IMR-90 (cell line): ENCODE results near the gene CLEC16A. TPM values are rescaled to one million over a fixed set of nuclear protein-coding genes. Genes with fewer than 3 reads are reported as not detected.
A peak's percentile ranks its signal among the peaks of the same experiment; 100 is the strongest.

Experiments
- ATAC-seq: fragments of 200-7000 bp; cut with Tn5 transposase; 2 replicates; pipeline ENCODE4 v1.9.1; 2020; ENCODE audit warnings: low read depth, mild to moderate bottlenecking, moderate library complexity
- BruUV-seq: library from RNA; stranded (reverse); fragments of 400-500 nt; replicated peaks from 2 replicates; lab custom pipeline; 2021; lab: Mats Ljungman, UMichigan
- CTCF ChIA-PET: fragments of 300-600 bp; formaldehyde crosslinking; extraction: SDS; loops from one replicate; lab custom pipeline; 2021; ENCODE audit warnings: antibody characterized with exemption; lab: Yijun Ruan, JAX
- POLR2A ChIA-PET: fragments of 300-600 bp; sonication (Branson Sonifier 250); formaldehyde crosslinking; loops from one replicate; lab custom pipeline; 2022; ENCODE audit warnings: antibody characterized with exemption; ENCODE audit not compliant: unreplicated experiment; lab: Charles Lee
- DNase-seq: peaks from one replicate; pipeline ENCODE4 v3.0.0; 2013
- H2AFZ ChIP-seq: replicated peaks from 2 replicates; pipeline ENCODE3; 2013; ENCODE audit warnings: low read length, mild to moderate bottlenecking; ENCODE audit not compliant: poor library complexity
- H2AK5ac ChIP-seq: 2 replicates; pipeline ENCODE4 v1.6.1; 2013; ENCODE audit warnings: low read depth, low read length, inconsistent platforms
- H2AK9ac ChIP-seq: replicated peaks from 2 replicates; pipeline ENCODE3; 2013; ENCODE audit warnings: mild to moderate bottlenecking, low read depth, low read length, moderate library complexity; ENCODE audit not compliant: poor library complexity
- H2BK120ac ChIP-seq: 2 replicates; pipeline ENCODE4 v1.6.1; 2013; ENCODE audit warnings: low read depth, low read length, inconsistent platforms
- H2BK15ac ChIP-seq: 3 replicates; pipeline ENCODE4 v1.6.1; 2013; ENCODE audit warnings: low read depth, low read length, inconsistent platforms
- H2BK20ac ChIP-seq: 2 replicates; pipeline ENCODE4 v1.6.1; 2013; ENCODE audit warnings: low read depth, mild to moderate bottlenecking, inconsistent platforms, low read length, moderate library complexity
- H2BK5ac ChIP-seq: 2 replicates; pipeline ENCODE4 v1.6.1; 2013; ENCODE audit warnings: mild to moderate bottlenecking, low read depth, low read length, inconsistent platforms; ENCODE audit not compliant: poor library complexity, severe bottlenecking
- H3K14ac ChIP-seq: replicated peaks from 2 replicates; pipeline ENCODE4 v1.6.1; 2013; ENCODE audit warnings: low read depth, low read length, inconsistent platforms
- H3K18ac ChIP-seq: 2 replicates; pipeline ENCODE4 v1.6.1; 2013; ENCODE audit warnings: low read depth, low read length, control low read depth
- H3K23ac ChIP-seq: 2 replicates; pipeline ENCODE4 v1.6.1; 2013; ENCODE audit warnings: low read depth, low read length, inconsistent platforms
- H3K27ac ChIP-seq: 2 replicates; pipeline ENCODE4 v1.5.1; 2013; ENCODE audit warnings: mild to moderate bottlenecking, control low read depth, low read length; ENCODE audit not compliant: insufficient read depth
- H3K27me3 ChIP-seq: 2 replicates; pipeline ENCODE4 v1.6.1; 2013; ENCODE audit warnings: low read length; ENCODE audit not compliant: control insufficient read depth, insufficient read depth
- H3K36me3 ChIP-seq: 2 replicates; pipeline ENCODE4 v1.6.1; 2013; ENCODE audit warnings: low read length, mixed read lengths; ENCODE audit not compliant: control insufficient read depth, insufficient read depth
- H3K4ac ChIP-seq: 2 replicates; pipeline ENCODE4 v1.6.1; 2013; ENCODE audit warnings: low read depth, low read length, inconsistent platforms
- H3K4me1 ChIP-seq: 2 replicates; pipeline ENCODE4 v1.6.1; 2013; ENCODE audit warnings: low read length, mixed read lengths; ENCODE audit not compliant: control insufficient read depth, insufficient read depth
- H3K4me2 ChIP-seq: 2 replicates; pipeline ENCODE4 v1.6.1; 2013; ENCODE audit warnings: low read depth, mild to moderate bottlenecking, control low read depth, low read length, moderate library complexity
- H3K4me3 ChIP-seq: 2 replicates; pipeline ENCODE4 v1.5.1; 2013; ENCODE audit warnings: low read depth, mild to moderate bottlenecking, control low read depth, low read length, moderate library complexity; ENCODE audit not compliant: insufficient read depth
- H3K56ac ChIP-seq: 2 replicates; pipeline ENCODE4 v1.6.1; 2013; ENCODE audit warnings: low read length, inconsistent platforms; ENCODE audit not compliant: insufficient read depth; ENCODE audit errors: extremely low read depth
- H3K79me1 ChIP-seq, 2 experiments: 2 replicates each; pipeline ENCODE4 v1.6.1; 2013; ENCODE audit warnings: low read length in 2 of 2, inconsistent platforms in 1 of 2, low read depth in 1 of 2
- H3K9ac ChIP-seq: 2 replicates; pipeline ENCODE4 v1.6.1; 2013; ENCODE audit warnings: low read depth, low read length, control low read depth
- H3K9me1 ChIP-seq: 2 replicates; pipeline ENCODE4 v1.6.1; 2013; ENCODE audit warnings: low read length, inconsistent platforms; ENCODE audit not compliant: insufficient read depth
- H3K9me3 ChIP-seq: 2 replicates; pipeline ENCODE4 v1.6.1; 2013; ENCODE audit warnings: low read length; ENCODE audit not compliant: control insufficient read depth, insufficient read depth
- H4K20me1 ChIP-seq: 2 replicates; pipeline ENCODE4 v1.6.1; 2013; ENCODE audit warnings: low read length, inconsistent platforms; ENCODE audit not compliant: insufficient read depth
- H4K5ac ChIP-seq: 2 replicates; pipeline ENCODE4 v1.6.1; 2013; ENCODE audit warnings: mild to moderate bottlenecking, low read depth, low read length, control low read depth
- H4K8ac ChIP-seq, 2 experiments: 2 replicates each; pipeline ENCODE4 v1.6.1; 2013; ENCODE audit warnings: low read depth in 2 of 2, low read length in 2 of 2, control low read depth in 1 of 2, inconsistent platforms in 1 of 2
- H4K91ac ChIP-seq: 2 replicates; pipeline ENCODE4 v1.6.1; 2013; ENCODE audit warnings: low read depth, low read length, inconsistent platforms; ENCODE audit not compliant: insufficient read depth
- FOS ChIP-seq: fragments of 150-350 bp; IDR thresholded peaks from 2 replicates; pipeline ENCODE4 v1.6.1; 2016; ENCODE audit warnings: low read depth, low read length
- MXI1 ChIP-seq: IDR thresholded peaks from 2 replicates; pipeline ENCODE4 v1.6.1; 2012; ENCODE audit warnings: low read depth, mild to moderate bottlenecking, low read length, moderate library complexity, borderline replicate concordance
- NFE2L2 ChIP-seq: fragments of 150-350 bp; IDR thresholded peaks from 2 replicates; pipeline ENCODE4 v1.6.1; 2016; ENCODE audit warnings: low read depth, mild to moderate bottlenecking, low read length
- RAD21 ChIP-seq: IDR thresholded peaks from 2 replicates; pipeline ENCODE4 v1.6.1; 2012; ENCODE audit warnings: low read length, improper control_type of control experiment
- SMC3 ChIP-seq: fragments of 150-350 bp; IDR thresholded peaks from 2 replicates; pipeline ENCODE4 v1.6.1; 2016; ENCODE audit warnings: low read depth, mild to moderate bottlenecking, antibody characterized with exemption, low read length, moderate library complexity
- WGBS, 2 experiments: methylation state at CpG; one replicate each; pipeline versions ENCODE4 v1.1.5 to v1.1.7; 2013; ENCODE audit warnings: missing lambda C conversion rate in 2 of 2; ENCODE audit not compliant: insufficient read length in 1 of 2; ENCODE audit errors: extremely low coverage in 2 of 2; 5-methylcytosine and 5-hydroxymethylcytosine counted together
- dilution Hi-C: fragments of 300-500 bp; cut with HindIII; formaldehyde crosslinking; loops from one replicate; pipeline ENCODE4 v1.14.3; 2018; ENCODE audit warnings: low sequenced_read_pairs; ENCODE audit not compliant: unreplicated experiment
- in situ Hi-C: fragments of 300-500 bp; cut with MboI; formaldehyde crosslinking; loops from 3 replicates; pipeline ENCODE4 v1.14.3; 2019; ENCODE audit warnings: low sequenced_read_pairs, inconsistent platforms, mixed read lengths
- intact Hi-C: fragments of 100-400 bp; cut with micrococcal nuclease; formaldehyde crosslinking; loops from 2 replicates; pipeline ENCODE4 v1.10.0; 2022
- polyA plus RNA-seq, 3 experiments: library from polyadenylated mRNA; depleted of rRNA; stranded (reverse); fragments of >200 nt; gene quantifications; 2 replicates each; pipeline ENCODE4 v1.2.3, GENCODE V29; 2012; ENCODE audit warnings: low replicate concordance in 1 of 3
- total RNA-seq: library from RNA; depleted of rRNA; stranded (reverse); fragments of >200 nt; gene quantifications from 2 replicates; pipeline ENCODE4 v1.2.3, GENCODE V29; 2012
- TF ChIP-seq, protein P1 (sequence below): fragments of 150-350 bp; IDR thresholded peaks from 2 replicates; pipeline ENCODE4 v1.6.1; 2017; ENCODE audit warnings: mild to moderate bottlenecking, antibody characterized with exemption, low read length, low read depth

The CLEC16A gene
- total and polyA plus RNA-seq, 2 of the 4 experiments (the other 2 are of a cell fraction): 15.9 to 16.5 TPM

DNA sequence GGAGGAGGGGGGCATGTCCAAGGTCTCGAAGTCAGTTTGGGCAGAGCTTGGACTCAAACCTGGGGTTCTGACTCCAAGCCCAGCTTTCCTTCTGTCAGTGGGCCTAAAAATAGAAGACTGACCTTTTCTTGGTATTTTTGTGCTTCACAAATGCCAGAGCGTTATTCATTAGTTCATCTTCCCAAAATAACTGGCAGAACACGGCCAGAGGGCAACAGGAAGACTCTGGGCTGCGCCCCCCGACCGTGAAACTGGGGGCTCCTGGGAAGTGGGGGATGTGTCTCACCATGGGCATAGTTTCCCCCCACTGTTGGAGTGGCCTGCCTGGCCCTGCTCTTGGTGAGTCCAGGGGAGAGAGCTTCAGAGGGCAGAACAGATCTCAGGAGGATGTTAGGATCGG is 217.6 kb downstream of the CLEC16A start:
- H3K23ac ChIP-seq: peak overlapping the region; percentile 56; the same call in 1 of the 2 replicates
- WGBS, 2 experiments: 17% methylated on average over 1 of the region's 7 CpGs; no CpG with 5 or more reads in 1 of the 2 experiments
- H3K9me3 ChIP-seq: 0 out of 2 replicates have a peak, but pooled peaks cover 2% of the 10 kb centered on the region
- peaks cover 6% of the 10 kb centered on the region for H3K36me3 ChIP-seq
- H3K27ac ChIP-seq: peak overlapping the region; percentile 1; the same call in 1 of the 2 replicates
- peaks cover 15% of the 10 kb centered on the region for H3K9me1 ChIP-seq
- peak overlapping the region; percentile 49; the same call in 1 of the 2 replicates for H4K5ac ChIP-seq
- H2BK20ac ChIP-seq: no peak overlapping the region
- intact Hi-C loops: no loop called here
- ChIA-PET CTCF (no interaction called here), POLR2A (no interaction called here)
- ATAC-seq (peak; percentile 8; the same call in 1 of the 2 replicates), DNase-seq (no peak)
- H2BK5ac ChIP-seq: no peak overlapping the region
- peak overlapping the region; percentile 37 for H3K18ac ChIP-seq
- H4K20me1 ChIP-seq: no peaks in the 10 kb centered on the region
- peaks cover 0 to 14% of the 10 kb centered on the region in 2 experiments; a peak in 2 of 4 replicates for H3K79me1 ChIP-seq
- H2BK15ac ChIP-seq: no peak overlapping the region; the same call in 2 of the 3 replicates
- no peak overlapping the region for H3K56ac ChIP-seq
- H3K27me3 ChIP-seq: no peaks in the 10 kb centered on the region
- no TSS peak for BruUV-seq
- H3K4ac ChIP-seq: peak overlapping the region; percentile 59; the same call in 1 of the 2 replicates
- H2BK120ac ChIP-seq: peak overlapping the region; percentile 44; the same call in 1 of the 2 replicates
- H3K4me3 ChIP-seq: no peak overlapping the region
- peak overlapping the region; percentile 17; the same call in 1 of the 2 replicates for H3K4me2 ChIP-seq
- TF ChIP-seq SMC3 (no peak), MXI1 (no peak), NFE2L2 (no peak), FOS (no peak), RAD21 (no peak)
- TF ChIP-seq, protein P1, sequence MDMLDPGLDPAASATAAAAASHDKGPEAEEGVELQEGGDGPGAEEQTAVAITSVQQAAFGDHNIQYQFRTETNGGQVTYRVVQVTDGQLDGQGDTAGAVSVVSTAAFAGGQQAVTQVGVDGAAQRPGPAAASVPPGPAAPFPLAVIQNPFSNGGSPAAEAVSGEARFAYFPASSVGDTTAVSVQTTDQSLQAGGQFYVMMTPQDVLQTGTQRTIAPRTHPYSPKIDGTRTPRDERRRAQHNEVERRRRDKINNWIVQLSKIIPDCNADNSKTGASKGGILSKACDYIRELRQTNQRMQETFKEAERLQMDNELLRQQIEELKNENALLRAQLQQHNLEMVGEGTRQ: no peak
- H2AK9ac ChIP-seq: no peak overlapping the region
- peak overlapping the region in 1 of 2 experiments; percentile 65; a peak in 1 of 4 replicates for H4K8ac ChIP-seq
- H3K4me1 ChIP-seq: peaks cover 21% of the 10 kb centered on the region
- peak overlapping the region; percentile 54; the same call in 1 of the 2 replicates for H3K14ac ChIP-seq
- dilution Hi-C loops: no loop called here
- in situ Hi-C loops: no loop called here
- H4K91ac ChIP-seq: no peak overlapping the region; the same call in 1 of the 2 replicates
- H2AK5ac ChIP-seq: peak overlapping the region; percentile 28; the same call in 1 of the 2 replicates
- no peak overlapping the region for H2AFZ ChIP-seq
- 0 out of 2 replicates have a peak overlapping the region, but pooled peaks have one; percentile 25 for H3K9ac ChIP-seq
